Kidney (tissue), 14 donors: ENCODE data around the gene MUC6. TPM values are rescaled to one million over a fixed set of nuclear protein-coding genes. Genes with fewer than 3 reads are reported as not detected.

Experiments
- DNase-seq, 5 donors: peaks; one replicate each; pipeline ENCODE4 v3.0.0-alpha.2; 2013 to 2020
- FAIRE-seq: peaks from 2 replicates; lab custom pipeline; 2012; peaks lifted over from hg19 to GRCh38; lab: Jason Lieb, UNC
- H3K27ac ChIP-seq, 2 donors: one replicate each; pipeline ENCODE4 v1.7.0; 2013; ENCODE audit warnings: low read depth in 2 of 2, low read length in 2 of 2, inconsistent platforms in 1 of 2
- H3K27me3 ChIP-seq: one replicate; pipeline ENCODE4 v1.7.1; 2013; ENCODE audit warnings: low read length, inconsistent platforms; ENCODE audit not compliant: control insufficient read depth, insufficient read depth
- H3K36me3 ChIP-seq, 3 donors: one replicate each; pipeline versions ENCODE4 v1.7.0 to v1.7.1; 2013; ENCODE audit warnings: low read length in 3 of 3, control low read depth in 1 of 3, inconsistent platforms in 1 of 3; ENCODE audit not compliant: insufficient read depth in 3 of 3, control insufficient read depth in 2 of 3
- H3K4me1 ChIP-seq, 3 donors: one replicate each; pipeline versions ENCODE4 v1.7.0 to v1.7.1; 2013; ENCODE audit warnings: low read length in 3 of 3, inconsistent platforms in 1 of 3, low read depth in 1 of 3; ENCODE audit not compliant: control insufficient read depth in 2 of 3, insufficient read depth in 2 of 3
- H3K4me3 ChIP-seq, 3 donors: one replicate each; pipeline versions ENCODE4 v1.7.0 to v1.8.1; 2013; ENCODE audit warnings: low read length in 3 of 3, control low read depth in 1 of 3, inconsistent platforms in 1 of 3
- H3K9ac ChIP-seq, 3 donors: one replicate each; pipeline versions ENCODE4 v1.7.0 to v1.7.1; 2013; ENCODE audit warnings: low read length in 3 of 3, control low read depth in 1 of 3, inconsistent platforms in 1 of 3
- H3K9me3 ChIP-seq, 3 donors: one replicate each; pipeline versions ENCODE4 v1.7.0 to v1.7.1; 2013; ENCODE audit warnings: low read length in 3 of 3, control low read depth in 1 of 3, inconsistent platforms in 1 of 3; ENCODE audit not compliant: control insufficient read depth in 2 of 3, insufficient read depth in 1 of 3
- intact Hi-C: fragments of 100-400 bp; cut with DNase I; formaldehyde crosslinking; loops from one replicate; pipeline ENCODE4 v1.11.1; 2022
- polyA plus RNA-seq: library from polyadenylated mRNA; stranded (reverse); fragments of 350-450 nt; fragmentation: Illumina TruSeq; extraction: RNeasy Lipid Tissue Mini Kit (QIAGEN cat#74804); gene quantifications from one replicate; pipeline ENCODE4 v1.2.3, GENCODE V29; 2014; ENCODE audit warnings: low read depth, low replicate concordance; ENCODE audit not compliant: insufficient read depth
- total RNA-seq: library from RNA; stranded (reverse); fragmentation: NEBNext Ultra II Directional; extraction: Animal tissue kit (Norgen Biotek cat#: 25700); gene quantifications from one replicate; pipeline ENCODE4 v1.2.1, GENCODE V29; 2021
- TF ChIP-seq, protein P1 (sequence below): IDR thresholded peaks from 3 replicates; pipeline ENCODE4 v1.5.1; 2012; ENCODE audit warnings: mild to moderate bottlenecking, moderate library complexity, borderline replicate concordance; ENCODE audit not compliant: insufficient read depth; ENCODE audit errors: extremely low read depth
- donor health status: control.
- donor health status: control.
- donor health status: control.
- donor health status: control.
- donor health status: control.
- donor health status: DM: yes; HTN: yes; CAD: no.
- donor health status: Normal renal cell carcinoma (clear cell type).

Gene MUC6
- total and polyA plus RNA-seq, 2 donors from 2014 or later = 1.1 to 3.0 TPM

GRCh38 chr11:1084561-1085439, 48.3 kb upstream of the MUC6 start:
- TF ChIP-seq, protein P1, sequence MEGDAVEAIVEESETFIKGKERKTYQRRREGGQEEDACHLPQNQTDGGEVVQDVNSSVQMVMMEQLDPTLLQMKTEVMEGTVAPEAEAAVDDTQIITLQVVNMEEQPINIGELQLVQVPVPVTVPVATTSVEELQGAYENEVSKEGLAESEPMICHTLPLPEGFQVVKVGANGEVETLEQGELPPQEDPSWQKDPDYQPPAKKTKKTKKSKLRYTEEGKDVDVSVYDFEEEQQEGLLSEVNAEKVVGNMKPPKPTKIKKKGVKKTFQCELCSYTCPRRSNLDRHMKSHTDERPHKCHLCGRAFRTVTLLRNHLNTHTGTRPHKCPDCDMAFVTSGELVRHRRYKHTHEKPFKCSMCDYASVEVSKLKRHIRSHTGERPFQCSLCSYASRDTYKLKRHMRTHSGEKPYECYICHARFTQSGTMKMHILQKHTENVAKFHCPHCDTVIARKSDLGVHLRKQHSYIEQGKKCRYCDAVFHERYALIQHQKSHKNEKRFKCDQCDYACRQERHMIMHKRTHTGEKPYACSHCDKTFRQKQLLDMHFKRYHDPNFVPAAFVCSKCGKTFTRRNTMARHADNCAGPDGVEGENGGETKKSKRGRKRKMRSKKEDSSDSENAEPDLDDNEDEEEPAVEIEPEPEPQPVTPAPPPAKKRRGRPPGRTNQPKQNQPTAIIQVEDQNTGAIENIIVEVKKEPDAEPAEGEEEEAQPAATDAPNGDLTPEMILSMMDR = no peak
- H3K27ac ChIP-seq = no peak overlapping the region
- intact Hi-C loops = no loop called here
- H3K27me3 ChIP-seq = no peaks in the 10 kb centered on the region
- H3K4me1 ChIP-seq = no peaks in the 10 kb centered on the region
- H3K4me3 ChIP-seq = no peak overlapping the region
- FAIRE-seq (no peak), DNase-seq (peak in 1 of 5 donors; percentile 70)
- H3K36me3 ChIP-seq = no peaks in the 10 kb centered on the region
- no peak overlapping the region for H3K9ac ChIP-seq
- H3K9me3 ChIP-seq = no peaks in the 10 kb centered on the region

DNA sequence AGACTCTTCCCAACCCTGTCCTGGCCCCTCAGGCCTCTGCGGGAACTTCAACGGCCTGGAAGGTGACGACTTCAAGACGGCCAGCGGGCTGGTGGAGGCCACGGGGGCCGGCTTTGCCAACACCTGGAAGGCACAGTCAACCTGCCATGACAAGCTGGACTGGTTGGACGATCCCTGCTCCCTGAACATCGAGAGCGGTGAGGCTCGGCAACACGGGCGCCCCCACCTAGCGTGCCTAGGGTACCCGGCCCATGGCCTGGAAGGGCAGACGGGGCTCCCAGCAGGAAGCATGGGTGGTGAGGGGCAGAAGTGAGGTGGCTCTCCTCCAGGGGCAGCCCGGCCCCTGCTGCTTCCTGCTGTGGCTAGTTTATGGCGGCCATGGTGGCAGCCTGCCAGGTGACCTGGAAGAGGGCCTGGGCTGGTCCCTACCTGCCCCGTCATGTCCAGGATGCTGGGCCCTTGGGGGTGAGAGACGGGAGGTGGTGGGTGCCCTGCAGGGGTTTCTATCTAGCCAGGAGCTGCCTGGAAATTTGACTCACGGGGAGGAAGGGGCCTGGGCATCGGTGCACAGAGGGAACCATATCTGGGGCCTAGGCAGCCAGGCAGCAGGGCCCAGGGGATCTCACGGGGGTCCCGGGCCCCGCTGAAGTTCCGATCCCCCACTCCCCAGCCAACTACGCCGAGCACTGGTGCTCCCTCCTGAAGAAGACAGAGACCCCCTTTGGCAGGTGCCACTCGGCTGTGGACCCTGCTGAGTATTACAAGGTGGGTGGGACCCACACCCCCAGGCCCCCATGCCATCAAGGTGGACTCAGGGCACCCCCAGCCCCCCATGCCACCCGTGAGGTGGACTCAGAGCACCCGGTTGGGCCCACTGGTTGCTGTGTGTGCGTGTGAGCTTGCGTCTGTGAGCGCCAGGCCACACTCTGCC, 47.4 kb upstream of the MUC6 start:
- FAIRE-seq (no peak), DNase-seq (peak in 1 of 5 donors; percentile 68)
- TF ChIP-seq, protein P1 = no peak
- Histone ChIP-seq H3K4me1 (no peaks in the 10 kb centered on the region), H3K27me3 (no peaks in the 10 kb centered on the region), H3K4me3 (no peak overlapping the region), H3K9me3 (no peaks in the 10 kb centered on the region), H3K9ac (no peak overlapping the region), H3K27ac (no peak overlapping the region), H3K36me3 (no peaks in the 10 kb centered on the region)
- intact Hi-C loops = no loop called here

DNA sequence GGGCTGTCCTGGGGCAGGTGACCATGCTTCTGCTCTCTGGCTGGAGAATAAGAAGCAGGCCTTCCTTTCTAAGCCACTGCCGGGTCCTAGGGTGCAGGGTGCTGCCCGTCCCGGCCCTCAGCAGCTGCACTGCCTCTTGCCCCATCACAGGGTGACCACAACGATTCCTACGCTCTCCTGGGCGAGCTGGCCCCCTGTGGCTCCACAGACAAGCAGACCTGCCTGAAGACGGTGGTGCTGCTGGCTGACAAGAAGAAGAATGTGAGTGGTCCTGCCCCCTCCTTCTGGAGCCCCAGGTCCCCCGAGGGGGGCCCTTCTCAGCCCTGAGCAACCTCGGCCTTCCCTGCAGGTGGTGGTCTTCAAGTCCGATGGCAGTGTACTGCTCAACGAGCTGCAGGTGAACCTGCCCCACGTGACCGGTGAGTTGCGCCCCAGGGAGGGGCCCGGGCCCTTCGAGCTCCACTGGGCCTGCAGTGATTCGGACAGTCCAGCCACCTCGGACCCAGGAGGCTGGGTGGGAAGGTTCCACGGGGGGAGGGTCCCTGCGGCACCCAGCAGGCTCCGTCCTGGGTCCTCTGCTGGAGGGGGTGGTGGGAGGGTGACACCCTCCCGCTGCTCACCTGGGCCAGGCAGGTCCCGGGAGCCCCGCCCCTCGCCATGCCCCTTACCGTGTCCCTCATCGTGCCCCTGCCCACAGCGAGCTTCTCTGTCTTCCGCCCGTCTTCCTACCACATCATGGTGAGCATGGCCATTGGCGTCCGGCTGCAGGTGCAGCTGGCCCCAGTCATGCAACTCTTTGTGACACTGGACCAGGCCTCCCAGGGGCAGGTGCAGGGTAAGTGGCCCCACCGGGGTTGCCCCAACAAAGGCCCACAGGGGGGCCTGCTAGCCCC, 46.5 kb upstream of the MUC6 start:
- no peak overlapping the region for H3K4me3 ChIP-seq
- FAIRE-seq = no peak
- no peaks in the 10 kb centered on the region for H3K36me3 ChIP-seq
- peak in 1 of 5 donors; percentile 66 for DNase-seq
- H3K27me3 ChIP-seq = no peaks in the 10 kb centered on the region
- intact Hi-C loops = no loop called here
- TF ChIP-seq, protein P1 = no peak
- no peak overlapping the region for H3K9ac ChIP-seq
- no peaks in the 10 kb centered on the region for H3K9me3 ChIP-seq
- H3K4me1 ChIP-seq = no peaks in the 10 kb centered on the region
- H3K27ac ChIP-seq = no peak overlapping the region
